K562 (cell line): Measurements from ENCODE around the gene MRNIP. TPM values are rescaled to one million over a fixed set of nuclear protein-coding genes. Genes with fewer than 3 reads are reported as not detected.

Experiments used
- CCNT2 ChIP-seq: IDR thresholded peaks from 2 replicates; pipeline ENCODE4 v1.6.1; 2011; ENCODE audit warnings: borderline replicate concordance, low read depth, mild to moderate bottlenecking, moderate library complexity, mixed read lengths, low read length; ENCODE audit not compliant: insufficient read length; ENCODE audit errors: extremely low read depth
- CREM ChIP-seq: IDR thresholded peaks from 2 replicates; pipeline ENCODE4 v1.6.1; 2014; ENCODE audit warnings: antibody characterized with exemption, low read depth
- EHMT2 ChIP-seq: fragments of 450-650 bp; IDR thresholded peaks from 2 replicates; pipeline ENCODE4 v1.6.1; 2018; ENCODE audit warnings: antibody characterized with exemption
- LARP7 ChIP-seq: fragments of 450-650 bp; IDR thresholded peaks from 2 replicates; pipeline ENCODE4 v1.6.1; 2016
- MBD2 ChIP-seq: sonication (generic); IDR thresholded peaks from 2 replicates; pipeline ENCODE4 v1.6.1; 2016; ENCODE audit warnings: low read depth, borderline replicate concordance
- NFE2 ChIP-seq: IDR thresholded peaks from 2 replicates; pipeline ENCODE4 v1.6.1; 2014; ENCODE audit warnings: antibody characterized with exemption, low read depth
- NR4A1 ChIP-seq, 2 experiments: fragments of 250-450 bp in 1 of 2; fragments of 450-650 bp in 1 of 2; sonication (Bioruptor Pico) in 1 of 2; IDR thresholded peaks; 2 replicates each; pipeline versions ENCODE4 v1.4.0 to v1.6.1; 2016 to 2020; ENCODE audit warnings: mild to moderate bottlenecking in 2 of 2, missing compliant biosample characterization in 1 of 2, missing genetic modification characterization in 1 of 2, moderate library complexity in 1 of 2
- POLR2B ChIP-seq: fragments of 450-650 bp; IDR thresholded peaks from 2 replicates; pipeline ENCODE4 v1.6.1; 2018; ENCODE audit warnings: low read depth; ENCODE audit not compliant: partially characterized antibody
- RBM34 ChIP-seq: fragments of 200-400 bp; formaldehyde crosslinking; IDR thresholded peaks from 2 replicates; pipeline ENCODE4 v1.6.1; 2018; ENCODE audit warnings: low read length, borderline replicate concordance; ENCODE audit not compliant: insufficient read depth
- SAFB ChIP-seq: fragments of 200-400 bp; formaldehyde crosslinking; IDR thresholded peaks from 2 replicates; pipeline ENCODE4 v1.6.1; 2017; ENCODE audit warnings: low read depth, low read length, borderline replicate concordance
- SIN3B ChIP-seq: fragments of 450-650 bp; IDR thresholded peaks from 2 replicates; pipeline ENCODE4 v1.6.1; 2017; ENCODE audit warnings: low read depth, mild to moderate bottlenecking, moderate library complexity
- ZFP30 ChIP-seq: fragments of 250-450 bp; sonication (Bioruptor Pico); IDR thresholded peaks from 2 replicates; pipeline ENCODE4 v1.8.0; 2022; ENCODE audit warnings: moderate library complexity, mild to moderate bottlenecking, inconsistent platforms, borderline replicate concordance
- ZNF644 ChIP-seq: fragments of 200-800 bp; sonication (Bioruptor generic); IDR thresholded peaks from 2 replicates; pipeline ENCODE4 v1.6.1; 2016; ENCODE audit warnings: low read depth, missing genetic modification characterization, missing compliant biosample characterization
- polyA plus RNA-seq, 8 experiments: library from polyadenylated mRNA; depleted of rRNA in 4 of 8; stranded (reverse) in 5 of 8; unstranded in 3 of 8; fragments of >200 nt; fragmentation: Nextera tagmentation in 2 of 8; fragmentation: Illumina TruSeq in 1 of 8; extraction: Ambion mirVana in 2 of 8; extraction: Trizol in 1 of 8; gene quantifications; 2 replicates each; pipeline versions ENCODE4 v1.2.1 to v1.2.3, GENCODE V29; 2011 to 2014; ENCODE audit warnings: inconsistent platforms in 1 of 8, missing spikeins in 1 of 8
- total RNA-seq, 7 experiments: library from RNA; depleted of rRNA in 6 of 7; stranded (reverse); fragments of >200 nt in 6 of 7; fragmentation: Illumina TruSeq in 2 of 7; extraction: Trizol in 2 of 7; gene quantifications; 2 replicates each; pipeline versions ENCODE4 v1.2.1 to v1.2.3, GENCODE V29; 2011 to 2021; ENCODE audit warnings: low replicate concordance in 1 of 7
- TF ChIP-seq, protein P1 (sequence below): fragments of 450-650 bp; IDR thresholded peaks from 2 replicates; pipeline ENCODE4 v1.6.1; 2016; ENCODE audit warnings: low read depth
- TF ChIP-seq, protein P2 (sequence below), 2 experiments: IDR thresholded peaks; 2 replicates each; pipeline ENCODE4 v1.6.1; 2012; ENCODE audit warnings: improper control_type of control experiment in 2 of 2, low read depth in 2 of 2, low read length in 2 of 2, borderline replicate concordance in 1 of 2

MRNIP gene
- total and polyA plus RNA-seq, 9 of the 15 experiments (the other 6 are each of a cell fraction or from before 2014, with no cell fraction given): 3.6 to 39.0 (median 16.8) TPM

DNA sequence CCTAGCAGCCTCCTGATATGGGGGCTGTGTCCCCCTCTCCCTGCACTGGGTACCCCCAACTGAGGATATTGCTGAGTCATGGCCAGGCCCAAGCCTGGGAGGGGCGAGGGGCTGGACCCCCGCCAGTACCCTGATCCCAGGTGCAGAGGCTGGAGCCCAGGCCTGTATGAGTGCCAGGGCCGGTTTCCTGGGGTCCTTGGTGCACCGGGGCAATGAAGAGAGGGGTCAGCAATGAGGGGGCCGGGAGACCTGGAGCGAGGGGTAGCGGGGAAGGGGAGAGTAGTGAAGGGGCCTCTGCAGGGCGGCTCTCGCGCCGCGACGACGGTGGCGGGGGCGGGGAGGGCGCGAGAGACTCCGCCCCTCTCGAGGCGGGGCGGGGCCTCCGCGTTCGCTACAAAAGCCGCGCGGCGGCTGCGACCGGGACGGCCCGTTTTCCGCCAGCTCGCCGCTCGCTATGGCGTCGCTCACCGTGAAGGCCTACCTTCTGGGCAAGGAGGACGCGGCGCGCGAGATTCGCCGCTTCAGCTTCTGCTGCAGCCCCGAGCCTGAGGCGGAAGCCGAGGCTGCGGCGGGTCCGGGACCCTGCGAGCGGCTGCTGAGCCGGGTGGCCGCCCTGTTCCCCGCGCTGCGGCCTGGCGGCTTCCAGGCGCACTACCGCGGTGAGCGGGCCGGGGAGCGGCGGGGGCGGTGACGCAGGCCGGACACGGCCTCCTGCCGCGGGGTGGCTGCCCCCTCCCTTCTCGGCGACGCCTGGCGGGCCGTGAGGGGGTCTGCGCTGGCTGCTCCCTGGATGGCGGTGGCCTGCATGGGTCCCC lies 37.9 kb downstream of the MRNIP start, which contains the start of gene SQSTM1 (continued):
- peak; percentile 93 for TF ChIP-seq NFE2
- TF ChIP-seq NR4A1 (CRISPR knock-in tag; IDR thresholded peaks at IDR 0.05): peak; percentile 55; the same call in 1 of the 2 replicates
- TF ChIP-seq NR4A1 (tag; IDR thresholded peaks at IDR 0.05): no peak
- TF ChIP-seq CREM: peak; percentile 63
- TF ChIP-seq ZNF644: no peak; the same call in 1 of the 2 replicates
- 0 out of 2 replicates have a peak, but pooled peaks have one; percentile 35 for TF ChIP-seq SAFB
- peak; percentile 54; the same call in 1 of the 2 replicates for TF ChIP-seq MBD2
- TF ChIP-seq, protein P1, sequence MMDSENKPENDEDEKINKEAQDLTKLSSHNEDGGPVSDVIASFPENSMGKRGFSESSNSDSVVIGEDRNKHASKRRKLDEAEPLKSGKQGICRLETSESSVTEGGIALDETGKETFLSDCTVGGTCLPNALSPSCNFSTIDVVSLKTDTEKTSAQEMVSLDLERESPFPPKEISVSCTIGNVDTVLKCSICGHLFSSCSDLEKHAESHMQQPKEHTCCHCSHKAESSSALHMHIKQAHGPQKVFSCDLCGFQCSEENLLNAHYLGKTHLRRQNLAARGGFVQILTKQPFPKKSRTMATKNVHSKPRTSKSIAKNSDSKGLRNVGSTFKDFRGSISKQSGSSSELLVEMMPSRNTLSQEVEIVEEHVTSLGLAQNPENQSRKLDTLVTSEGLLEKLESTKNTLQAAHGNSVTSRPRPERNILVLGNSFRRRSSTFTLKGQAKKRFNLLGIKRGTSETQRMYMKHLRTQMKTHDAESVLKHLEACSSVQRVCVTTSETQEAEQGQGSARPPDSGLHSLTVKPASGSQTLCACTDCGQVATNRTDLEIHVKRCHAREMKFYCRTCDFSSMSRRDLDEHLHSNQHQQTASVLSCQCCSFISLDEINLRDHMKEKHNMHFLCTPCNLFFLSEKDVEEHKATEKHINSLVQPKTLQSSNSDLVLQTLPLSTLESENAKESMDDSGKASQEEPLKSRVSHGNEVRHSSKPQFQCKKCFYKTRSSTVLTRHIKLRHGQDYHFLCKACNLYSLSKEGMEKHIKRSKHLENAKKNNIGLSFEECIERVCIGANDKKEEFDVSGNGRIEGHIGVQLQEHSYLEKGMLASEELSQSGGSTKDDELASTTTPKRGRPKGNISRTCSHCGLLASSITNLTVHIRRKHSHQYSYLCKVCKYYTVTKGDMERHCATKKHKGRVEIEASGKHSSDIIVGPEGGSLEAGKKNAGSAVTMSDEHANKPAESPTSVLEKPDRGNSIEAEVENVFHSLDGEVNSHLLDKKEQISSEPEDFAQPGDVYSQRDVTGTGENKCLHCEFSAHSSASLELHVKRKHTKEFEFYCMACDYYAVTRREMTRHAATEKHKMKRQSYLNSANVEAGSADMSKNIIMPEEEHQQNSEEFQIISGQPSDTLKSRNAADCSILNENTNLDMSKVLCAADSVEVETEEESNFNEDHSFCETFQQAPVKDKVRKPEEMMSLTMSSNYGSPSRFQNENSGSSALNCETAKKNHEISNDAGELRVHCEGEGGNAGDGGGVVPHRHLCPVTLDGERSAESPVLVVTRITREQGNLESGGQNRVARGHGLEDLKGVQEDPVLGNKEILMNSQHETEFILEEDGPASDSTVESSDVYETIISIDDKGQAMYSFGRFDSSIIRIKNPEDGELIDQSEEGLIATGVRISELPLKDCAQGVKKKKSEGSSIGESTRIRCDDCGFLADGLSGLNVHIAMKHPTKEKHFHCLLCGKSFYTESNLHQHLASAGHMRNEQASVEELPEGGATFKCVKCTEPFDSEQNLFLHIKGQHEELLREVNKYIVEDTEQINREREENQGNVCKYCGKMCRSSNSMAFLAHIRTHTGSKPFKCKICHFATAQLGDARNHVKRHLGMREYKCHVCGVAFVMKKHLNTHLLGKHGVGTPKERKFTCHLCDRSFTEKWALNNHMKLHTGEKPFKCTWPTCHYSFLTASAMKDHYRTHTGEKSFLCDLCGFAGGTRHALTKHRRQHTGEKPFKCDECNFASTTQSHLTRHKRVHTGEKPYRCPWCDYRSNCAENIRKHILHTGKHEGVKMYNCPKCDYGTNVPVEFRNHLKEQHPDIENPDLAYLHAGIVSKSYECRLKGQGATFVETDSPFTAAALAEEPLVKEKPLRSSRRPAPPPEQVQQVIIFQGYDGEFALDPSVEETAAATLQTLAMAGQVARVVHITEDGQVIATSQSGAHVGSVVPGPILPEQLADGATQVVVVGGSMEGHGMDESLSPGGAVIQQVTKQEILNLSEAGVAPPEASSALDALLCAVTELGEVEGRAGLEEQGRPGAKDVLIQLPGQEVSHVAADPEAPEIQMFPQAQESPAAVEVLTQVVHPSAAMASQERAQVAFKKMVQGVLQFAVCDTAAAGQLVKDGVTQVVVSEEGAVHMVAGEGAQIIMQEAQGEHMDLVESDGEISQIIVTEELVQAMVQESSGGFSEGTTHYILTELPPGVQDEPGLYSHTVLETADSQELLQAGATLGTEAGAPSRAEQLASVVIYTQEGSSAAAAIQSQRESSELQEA: no peak
- TF ChIP-seq EHMT2: no peak
- TF ChIP-seq ZFP30: no peak
- TF ChIP-seq CCNT2: peak; percentile 79
- TF ChIP-seq, protein P2, sequence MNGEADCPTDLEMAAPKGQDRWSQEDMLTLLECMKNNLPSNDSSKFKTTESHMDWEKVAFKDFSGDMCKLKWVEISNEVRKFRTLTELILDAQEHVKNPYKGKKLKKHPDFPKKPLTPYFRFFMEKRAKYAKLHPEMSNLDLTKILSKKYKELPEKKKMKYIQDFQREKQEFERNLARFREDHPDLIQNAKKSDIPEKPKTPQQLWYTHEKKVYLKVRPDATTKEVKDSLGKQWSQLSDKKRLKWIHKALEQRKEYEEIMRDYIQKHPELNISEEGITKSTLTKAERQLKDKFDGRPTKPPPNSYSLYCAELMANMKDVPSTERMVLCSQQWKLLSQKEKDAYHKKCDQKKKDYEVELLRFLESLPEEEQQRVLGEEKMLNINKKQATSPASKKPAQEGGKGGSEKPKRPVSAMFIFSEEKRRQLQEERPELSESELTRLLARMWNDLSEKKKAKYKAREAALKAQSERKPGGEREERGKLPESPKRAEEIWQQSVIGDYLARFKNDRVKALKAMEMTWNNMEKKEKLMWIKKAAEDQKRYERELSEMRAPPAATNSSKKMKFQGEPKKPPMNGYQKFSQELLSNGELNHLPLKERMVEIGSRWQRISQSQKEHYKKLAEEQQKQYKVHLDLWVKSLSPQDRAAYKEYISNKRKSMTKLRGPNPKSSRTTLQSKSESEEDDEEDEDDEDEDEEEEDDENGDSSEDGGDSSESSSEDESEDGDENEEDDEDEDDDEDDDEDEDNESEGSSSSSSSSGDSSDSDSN (IDR thresholded peaks at IDR 0.05; ENCODE audit: borderline replicate concordance in 1 of 2, low read depth in 2 of 2, low read length in 2 of 2): peak; percentile 62 to 89; a peak in 3 of 4 replicates
- TF ChIP-seq POLR2B: peak; percentile 96
- TF ChIP-seq RBM34: no peak
- TF ChIP-seq LARP7: peak; percentile 84
- TF ChIP-seq SIN3B: peak; percentile 76
